Anterior cingulate cortex (tissue), 58 donors: ENCODE results near the gene LYST.

Source experiments
- DNase-seq, 58 donors: peaks; one replicate each; lab custom pipeline; 2025; lab: John Stamatoyannopoulos, UW

Gene LYST

DNA sequence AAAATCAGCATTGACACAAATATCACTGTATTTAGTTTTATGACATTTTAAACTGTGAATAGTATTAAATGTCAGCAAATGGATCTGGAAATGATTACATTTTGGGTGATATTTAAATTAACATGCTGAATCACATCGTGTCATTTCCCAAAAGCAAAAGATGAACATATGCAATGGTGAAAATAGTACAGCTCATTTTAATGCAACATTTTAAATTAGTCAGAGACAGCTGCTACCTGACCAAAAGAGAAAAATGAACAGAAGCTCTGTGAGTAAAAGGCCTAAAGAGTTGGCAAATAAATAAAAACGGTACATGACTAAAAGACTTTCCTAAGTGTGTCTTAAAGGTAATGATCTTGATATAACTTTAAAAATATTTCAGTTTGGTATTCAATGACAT lies 131.1 kb downstream of the LYST start:
- DNase-seq = no peak

DNA sequence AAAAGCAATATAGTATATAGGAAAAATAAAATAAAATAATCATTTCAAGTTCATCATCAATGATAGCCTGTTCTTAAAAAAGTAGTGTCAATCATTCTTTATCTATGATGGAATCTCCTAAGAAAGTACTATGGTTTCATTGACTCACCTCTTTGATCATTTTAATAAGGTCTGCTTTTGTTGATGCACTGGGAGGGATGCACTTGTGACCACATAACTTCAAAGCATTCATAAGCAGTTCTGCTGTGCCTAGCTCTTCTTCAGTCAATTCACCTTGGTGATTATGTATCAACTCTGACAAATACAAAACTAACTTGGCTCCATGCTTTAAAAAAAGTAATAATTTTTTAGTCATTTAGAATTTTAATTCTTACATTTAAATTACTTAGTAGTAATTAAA lies 132.4 kb downstream of the LYST start:
- DNase-seq = no peak

DNA sequence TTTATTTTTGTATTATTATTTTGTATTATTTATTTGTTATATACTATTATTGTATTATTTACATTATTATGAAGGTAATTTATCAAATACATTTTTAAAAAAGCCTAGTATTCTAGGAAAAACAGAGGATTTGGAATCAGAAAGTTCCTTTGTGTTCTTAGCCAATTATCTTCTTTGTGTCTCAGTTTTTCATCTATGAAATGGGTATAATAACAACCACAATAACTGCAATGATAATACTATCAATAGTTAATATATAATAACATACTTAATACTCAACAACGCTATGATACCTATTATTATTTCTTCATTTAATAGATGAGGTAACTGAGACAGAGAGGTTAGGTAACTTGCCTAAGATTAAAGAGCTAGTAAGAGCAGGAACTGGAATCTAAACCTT lies 136.7 kb downstream of the LYST start:
- no peak for DNase-seq

DNA sequence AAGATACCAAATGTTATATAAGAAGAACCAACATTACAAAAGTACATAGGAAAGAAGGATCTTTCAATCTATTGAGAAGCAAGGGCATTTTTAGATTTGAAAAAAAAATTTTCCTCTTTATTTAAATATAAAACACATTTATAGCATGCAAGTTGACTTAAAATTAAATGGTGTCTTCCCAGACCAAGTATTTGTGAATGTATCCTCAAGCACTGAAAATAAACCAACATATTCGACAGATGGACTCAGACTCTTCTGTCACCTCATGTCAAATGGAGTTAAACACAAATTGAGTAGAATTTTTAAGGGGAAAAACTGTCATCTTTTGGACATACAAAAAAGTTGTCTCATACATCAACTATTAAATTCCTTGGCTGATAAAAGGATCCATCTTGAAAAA lies 140.1 kb downstream of the LYST start:
- DNase-seq = no peak

- DNase-seq = no peak
Observed at GRCh38 chr1:235725434-235725833, 141.3 kb downstream of the LYST start.

DNA sequence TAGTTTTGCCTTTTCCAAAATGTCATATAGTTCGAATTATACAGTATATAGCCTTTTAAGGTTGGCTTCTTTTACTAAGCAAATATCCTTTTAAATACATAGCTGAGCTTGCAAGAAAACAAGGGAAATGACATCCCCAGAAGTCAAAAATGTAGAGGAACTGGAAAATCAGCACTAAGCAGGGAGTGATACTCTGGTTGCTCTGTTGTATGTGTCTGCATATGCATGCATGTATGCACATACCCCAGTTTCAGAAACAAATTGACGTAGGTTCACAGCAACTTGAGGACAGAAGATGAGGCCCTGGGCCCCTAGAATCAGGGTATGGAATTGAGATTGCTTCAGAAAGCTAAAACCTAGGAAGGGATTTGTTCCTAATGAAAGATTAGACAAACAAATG lies 142.0 kb downstream of the LYST start:
- DNase-seq = no peak

GRCh38 chr1:235722858-235723257 lies 143.8 kb downstream of the LYST start:
- DNase-seq = no peak

GRCh38 chr1:235721982-235722381 lies 144.7 kb downstream of the LYST start:
- no peak for DNase-seq

DNA sequence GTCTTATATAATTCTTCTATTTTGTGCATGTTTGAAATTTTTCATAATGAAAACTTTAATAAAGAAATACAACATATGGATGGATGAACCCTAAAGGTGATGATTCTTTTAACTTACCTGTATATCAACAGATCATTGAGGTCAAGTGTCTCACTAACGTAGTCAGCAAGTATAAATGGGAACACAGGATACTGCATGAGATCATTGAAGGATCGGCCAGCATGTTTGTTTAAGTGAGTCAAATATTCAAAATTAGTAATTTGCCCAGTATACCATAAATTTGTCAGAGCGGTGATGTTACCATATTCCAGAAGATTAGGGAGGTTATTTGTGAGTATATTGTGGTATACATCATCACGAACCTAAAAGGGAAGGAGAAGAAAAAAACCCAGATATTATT lies 146.2 kb downstream of the LYST start:
- DNase-seq = no peak

- no peak for DNase-seq
Observed at GRCh38 chr1:235714205-235714897, 152.4 kb downstream of the LYST start.

- DNase-seq = no peak
Observed at GRCh38 chr1:235712812-235713211, 153.9 kb downstream of the LYST start.

DNA sequence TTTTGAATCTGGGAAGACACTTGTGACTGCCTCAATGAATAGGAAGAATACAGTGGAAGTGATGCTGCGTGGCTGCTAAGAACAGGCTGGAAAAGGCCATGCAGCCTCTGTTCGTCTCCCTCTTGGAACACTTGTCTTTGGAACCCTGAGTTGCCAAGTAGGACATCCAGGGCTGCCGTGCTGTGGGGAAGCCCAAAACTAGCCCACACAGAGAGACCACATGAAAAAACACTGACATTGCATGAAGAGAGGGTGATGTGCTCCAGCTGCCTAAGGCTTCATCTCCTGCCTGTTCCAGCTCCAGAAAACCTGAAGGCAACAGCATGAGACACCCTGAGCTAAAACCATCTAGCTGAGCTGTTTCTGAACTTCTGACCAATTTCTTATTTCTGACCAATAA lies 156.0 kb downstream of the LYST start:
- no peak for DNase-seq

- no peak for DNase-seq
Observed at GRCh38 chr1:235709018-235709417, 157.7 kb downstream of the LYST start.

DNA sequence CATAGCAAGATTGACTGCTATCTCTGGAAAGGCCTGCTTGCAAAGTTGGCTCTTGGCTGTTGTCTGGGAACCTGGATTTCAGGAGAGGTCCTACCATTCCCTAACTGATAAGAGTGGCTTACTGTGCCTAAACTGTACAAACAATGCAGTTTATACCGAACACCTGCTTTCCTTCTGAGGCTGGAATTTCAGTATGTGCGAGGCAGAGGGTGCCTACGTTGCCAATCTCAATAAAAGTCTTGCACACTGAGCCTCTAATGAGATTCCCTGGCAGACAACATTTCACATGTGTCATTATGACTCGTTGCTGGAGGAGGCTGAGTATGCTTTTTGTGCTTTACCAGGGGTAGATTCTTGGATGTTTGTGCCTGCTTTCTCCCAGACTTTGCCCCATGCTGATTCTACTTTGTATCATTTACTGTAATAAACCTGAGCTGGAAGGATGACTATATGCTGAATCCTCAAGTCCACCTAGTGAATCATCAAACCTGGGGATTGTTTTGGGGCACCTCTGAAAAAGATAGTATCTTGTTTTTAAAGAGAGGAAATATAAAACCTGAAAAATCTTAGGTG lies 158.2 kb downstream of the LYST start:
- no peak for DNase-seq

DNA sequence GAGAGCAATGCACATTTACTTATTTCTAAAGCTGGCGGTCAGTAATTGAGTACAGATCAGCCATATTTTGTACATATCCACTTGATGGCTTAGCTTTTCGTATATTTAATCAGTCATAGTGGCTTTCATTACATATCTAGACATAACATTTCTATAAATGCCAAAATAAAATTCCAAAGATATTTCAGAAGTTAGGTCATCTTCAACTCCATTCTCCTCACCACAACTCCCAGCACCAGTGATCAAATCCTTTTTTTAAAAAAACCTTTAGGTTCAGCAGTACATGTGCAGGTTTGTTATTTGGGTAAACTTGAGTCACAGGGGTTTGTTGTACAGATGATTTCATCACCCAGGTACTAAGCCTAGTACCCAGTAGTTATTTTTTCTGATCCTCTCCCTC lies 163.2 kb downstream of the LYST start:
- DNase-seq = no peak

DNA sequence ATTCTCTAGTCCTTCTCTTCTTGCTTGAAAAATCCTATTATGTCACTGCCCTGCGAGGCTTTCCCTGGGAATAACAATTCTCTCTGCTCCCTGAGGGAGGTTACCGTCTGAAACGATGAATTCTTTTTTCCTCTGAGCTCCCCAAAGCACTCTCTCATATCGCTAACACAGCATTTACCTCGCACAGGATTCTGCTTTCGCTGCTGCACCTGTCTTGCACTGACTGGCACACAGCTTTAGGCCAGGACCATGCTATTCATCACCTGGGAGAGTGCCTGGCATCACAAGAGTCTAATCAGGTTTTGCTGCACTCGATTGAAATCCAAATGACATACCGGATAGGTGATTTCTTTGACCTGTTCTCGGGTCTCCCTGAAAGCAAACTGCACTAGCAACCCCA lies 164.3 kb downstream of the LYST start:
- no peak for DNase-seq

DNA sequence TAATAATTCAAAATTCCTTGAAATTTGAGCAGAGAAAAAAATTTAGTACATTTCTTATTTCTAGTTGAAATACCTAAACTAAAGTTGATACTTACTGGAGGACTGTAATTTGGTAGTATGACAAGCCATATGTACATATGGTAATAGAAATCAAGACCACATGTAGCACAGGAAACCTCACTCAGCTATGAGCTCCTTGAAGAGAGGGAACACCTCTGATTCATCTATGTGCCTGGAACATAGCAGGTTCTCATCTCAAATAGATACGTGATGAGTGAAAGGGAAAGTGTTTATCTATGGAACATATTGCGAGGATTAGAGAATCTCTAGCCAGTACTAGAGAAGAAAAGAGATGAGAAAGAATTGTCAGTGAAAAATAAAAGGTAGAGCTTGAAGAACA lies 169.2 kb downstream of the LYST start:
- DNase-seq = no peak

- no peak for DNase-seq
Observed at GRCh38 chr1:235689356-235689755, 177.3 kb downstream of the LYST start.

DNA sequence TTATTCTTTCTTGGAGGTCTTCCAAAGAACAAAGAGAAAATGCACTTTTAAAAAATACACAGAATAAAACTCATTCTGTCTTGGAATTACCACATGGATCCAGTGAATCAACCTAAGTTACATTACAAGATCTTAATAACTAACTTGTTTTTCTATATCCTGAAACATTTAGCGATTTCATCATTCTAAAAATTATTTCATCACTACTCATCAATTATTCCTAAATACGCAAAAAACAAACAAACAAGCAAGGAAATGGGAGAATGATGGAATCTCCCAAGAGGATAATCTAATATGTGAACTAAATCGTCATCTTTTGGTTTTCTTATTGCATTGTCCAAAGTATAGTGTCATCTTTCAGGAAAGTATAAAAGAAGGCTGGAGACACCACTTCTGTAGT lies 178.6 kb downstream of the LYST start:
- DNase-seq = no peak

- no peak for DNase-seq
Observed at GRCh38 chr1:235683653-235684052, 183.1 kb downstream of the LYST start.

- no peak for DNase-seq
Observed at GRCh38 chr1:235682216-235682615, 184.5 kb downstream of the LYST start.

DNA sequence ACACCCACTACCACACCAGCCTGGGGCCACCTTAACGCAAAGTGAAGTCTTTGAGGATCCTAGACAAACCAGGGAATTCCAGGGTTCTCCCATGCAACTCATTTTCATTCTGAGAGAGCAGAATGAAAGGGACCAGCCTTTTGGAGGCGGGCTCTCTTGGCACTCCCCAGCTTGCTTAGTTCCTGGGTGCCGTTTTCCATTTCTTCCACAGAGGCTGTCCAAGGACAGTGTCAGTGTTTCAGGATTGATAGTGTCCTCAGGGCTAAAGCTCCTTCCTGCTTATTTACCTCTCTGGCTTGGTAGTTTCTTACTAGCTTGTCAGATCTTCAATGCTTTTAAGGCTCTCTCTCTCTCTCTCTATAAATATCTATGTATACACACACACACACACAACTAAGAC lies 187.1 kb downstream of the LYST start:
- no peak for DNase-seq

DNA sequence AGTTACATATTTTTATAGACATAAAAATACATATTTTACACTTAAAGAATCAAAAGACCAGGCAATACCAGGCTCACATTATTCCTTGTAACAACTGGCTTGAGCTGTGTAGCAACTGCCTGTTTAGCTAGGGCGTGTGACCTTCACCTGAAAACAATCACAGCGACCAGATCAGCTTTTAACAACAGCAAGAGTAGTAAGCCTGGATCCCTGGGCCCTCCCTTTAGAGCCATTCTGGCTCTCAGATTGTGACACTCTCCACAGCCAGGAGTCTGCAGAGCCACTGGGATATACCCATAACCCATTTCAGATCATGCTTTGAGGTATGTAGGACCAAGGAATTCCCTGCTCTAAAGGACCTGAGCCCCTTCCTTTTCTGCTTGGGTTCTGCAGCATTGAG lies 187.7 kb downstream of the LYST start:
- DNase-seq = no peak
